HG03442 (cell line): ENCODE measurements around the gene SERINC5.

Experiments used
- ATAC-seq: cut with Tn5 transposase; IDR thresholded peaks from one replicate; pipeline ENCODE4 v1.9.1; 2021; ENCODE audit warnings: mild to moderate bottlenecking, moderate library complexity; ENCODE audit not compliant: unreplicated experiment

SERINC5 gene

GRCh38 chr5:80072103-80073073 is 183.5 kb downstream of the SERINC5 start:
- no peak for ATAC-seq

DNA sequence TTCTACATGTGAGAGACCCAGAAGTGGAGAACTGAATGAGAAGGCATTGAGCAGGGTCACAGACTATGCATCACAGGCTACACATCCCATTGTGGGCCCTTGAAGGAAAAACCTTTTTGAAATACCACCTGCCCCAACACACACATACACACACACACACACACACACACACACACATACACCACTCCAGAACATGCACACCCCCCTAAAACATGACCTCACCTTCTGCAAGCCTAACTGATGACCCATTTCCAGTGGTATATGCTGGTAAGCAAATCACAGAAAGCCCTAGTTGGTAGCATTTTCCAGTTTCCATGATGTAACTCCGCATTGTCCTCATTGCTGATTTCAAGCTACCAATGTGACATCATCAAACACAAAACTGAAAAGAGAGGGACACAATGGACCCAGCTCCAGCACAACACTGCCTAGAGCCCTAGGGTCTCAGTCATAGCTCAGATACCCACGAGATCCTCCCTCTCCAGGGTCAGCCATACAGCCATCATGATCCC is 184.3 kb downstream of the SERINC5 start:
- ATAC-seq = no peak

DNA sequence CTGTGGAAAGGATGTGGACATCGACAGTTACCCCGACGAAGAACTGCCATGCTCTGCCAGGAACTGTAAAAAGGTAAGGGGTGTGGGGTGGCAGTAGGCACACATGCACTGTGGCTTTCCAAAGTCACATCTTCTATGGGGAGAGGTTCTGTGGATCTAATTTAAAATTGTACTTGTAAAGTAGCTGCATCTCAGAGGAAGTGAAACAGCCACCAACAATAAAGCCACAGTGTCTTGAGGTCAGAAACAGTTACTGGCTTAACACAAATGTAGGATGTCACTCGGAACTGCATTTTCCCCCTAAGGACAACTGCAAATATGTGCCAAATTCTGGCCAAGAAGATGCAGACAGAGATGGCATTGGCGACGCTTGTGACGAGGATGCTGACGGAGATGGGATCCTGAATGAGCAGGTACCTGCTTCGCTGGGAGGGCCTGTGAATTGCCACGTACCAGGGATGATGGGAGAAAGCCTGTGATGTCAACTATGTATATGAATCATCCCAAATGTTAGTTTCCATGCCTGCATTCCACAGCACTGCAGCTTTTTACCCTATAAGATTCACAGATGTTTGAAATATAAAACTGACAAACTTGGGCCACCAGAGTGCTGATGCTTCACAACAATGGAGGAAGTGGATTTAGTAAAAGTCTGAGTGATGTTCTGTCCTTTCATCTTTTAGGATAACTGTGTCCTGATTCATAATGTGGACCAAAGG is 185.4 kb downstream of the SERINC5 start:
- ATAC-seq = no peak

- no peak for ATAC-seq
These were observed 185.9 kb downstream of the SERINC5 start for GRCh38 chr5:80069918-80070318.

- ATAC-seq = no peak
These were observed 186.5 kb downstream of the SERINC5 start for GRCh38 chr5:80069251-80069800.

GRCh38 chr5:80068775-80069174 is 187.1 kb downstream of the SERINC5 start:
- no peak for ATAC-seq

DNA sequence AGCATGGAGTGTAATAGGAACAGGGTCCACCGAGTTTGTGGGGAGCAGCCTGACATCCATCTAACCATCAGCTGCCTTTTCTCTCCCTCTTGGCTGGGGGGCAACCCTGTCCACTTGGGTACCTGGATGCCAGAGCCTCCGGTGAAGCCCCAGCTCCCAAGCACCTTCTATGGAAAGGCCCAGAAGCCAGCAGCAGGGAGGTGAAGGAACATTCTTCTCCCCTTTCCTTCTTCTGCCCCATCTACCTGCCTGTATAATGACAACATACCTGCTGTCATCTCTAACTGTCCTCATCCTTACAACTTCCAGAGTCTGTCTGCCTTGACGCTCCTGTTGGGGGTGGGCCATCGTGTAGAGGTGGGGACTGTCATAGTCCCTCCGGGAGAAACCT is 187.6 kb downstream of the SERINC5 start:
- ATAC-seq = no peak

DNA sequence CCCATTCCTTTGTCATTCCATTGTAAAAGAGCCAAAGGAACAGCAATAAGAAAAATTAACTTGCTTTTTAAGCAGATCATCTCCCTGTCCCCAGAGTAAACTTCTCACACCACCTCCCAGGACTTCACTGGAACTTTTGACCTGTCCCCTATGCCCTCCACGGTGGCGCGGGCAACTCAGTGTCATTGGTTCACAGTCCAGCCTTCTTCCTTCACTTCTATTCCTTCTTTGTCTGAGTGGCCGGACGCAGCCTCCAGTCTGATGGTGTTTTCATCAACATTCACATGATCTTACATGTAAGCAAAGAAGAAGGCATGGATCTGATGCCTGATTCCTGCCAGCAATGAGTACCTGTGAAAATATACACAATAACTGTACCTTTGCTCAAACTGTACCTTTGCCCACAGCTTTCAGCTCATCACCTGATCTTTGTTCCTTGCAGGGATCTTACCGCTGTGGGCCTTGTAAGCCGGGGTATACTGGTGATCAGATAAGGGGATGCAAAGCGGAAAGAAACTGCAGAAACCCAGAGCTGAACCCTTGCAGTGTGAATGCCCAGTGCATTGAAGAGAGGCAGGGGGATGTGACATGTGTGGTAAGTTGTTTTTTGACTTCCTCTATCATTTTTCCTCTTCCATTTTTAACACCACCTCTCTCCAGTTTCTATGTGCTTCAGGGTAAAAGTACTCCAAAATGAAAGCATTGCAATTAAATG is 188.2 kb downstream of the SERINC5 start:
- ATAC-seq = no peak

DNA sequence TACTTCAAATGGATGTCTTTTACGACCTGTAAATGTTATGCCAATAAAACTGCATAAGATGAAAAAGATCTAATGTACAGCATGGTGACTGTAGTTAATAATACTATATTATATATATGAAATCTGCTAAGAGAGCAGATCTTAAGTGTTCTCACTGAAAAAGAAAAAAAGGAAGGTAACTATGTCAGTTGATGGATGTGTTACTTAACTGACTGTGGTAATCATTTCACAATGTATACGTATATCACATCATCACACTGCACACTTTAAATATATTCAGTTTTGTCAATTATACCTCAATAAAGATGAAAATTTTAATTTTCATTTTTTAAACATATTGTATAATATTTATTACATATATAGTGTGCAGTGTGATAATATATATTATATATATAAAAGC is 188.8 kb downstream of the SERINC5 start:
- no peak for ATAC-seq

- ATAC-seq = no peak
These were observed 191.7 kb downstream of the SERINC5 start for GRCh38 chr5:80064124-80064523.
